Measurements from ENCODE around the gene GSAP. TPM values are rescaled to one million over a fixed set of nuclear protein-coding genes. Genes with fewer than 3 reads are reported as not detected.

GSAP gene
- total RNA-seq, 1 experiment from 2014 or later, result 23.3 TPM

- Mint-ChIP-seq H3K4me3 (ENCODE audit: low read depth, unreplicated experiment) (no peak overlapping the region), H3K36me3 (ENCODE audit: insufficient read depth, unreplicated experiment) (no peaks in the 10 kb centered on the region), H3K27ac (ENCODE audit: unreplicated experiment) (no peak overlapping the region), H3K4me1 (ENCODE audit: low read depth, unreplicated experiment) (no peaks in the 10 kb centered on the region), H3K9me3 (ENCODE audit: low read depth, unreplicated experiment) (no peaks in the 10 kb centered on the region), H3K27me3 (ENCODE audit: unreplicated experiment) (no peaks in the 10 kb centered on the region)
- no peak for DNase-seq
- CTCF ChIA-PET, result no interaction called here
- no peak for TF ChIP-seq CTCF (IDR thresholded peaks at IDR 0.05; ENCODE audit: unreplicated experiment)
- intact Hi-C loops (cut with micrococcal nuclease; ENCODE audit: unreplicated experiment), result no loop called here
- no TSS peak for BruUV-seq (replicated peaks)
Measured at GRCh38 chr7:77433901-77434300, 17.8 kb upstream of the GSAP start.

- intact Hi-C loops (cut with micrococcal nuclease; ENCODE audit: unreplicated experiment), result no loop called here
- Mint-ChIP-seq H3K4me3 (ENCODE audit: low read depth, unreplicated experiment) (no peak overlapping the region), H3K27ac (ENCODE audit: unreplicated experiment) (no peak overlapping the region), H3K4me1 (ENCODE audit: low read depth, unreplicated experiment) (peaks cover 22% of the 10 kb centered on the region), H3K27me3 (ENCODE audit: unreplicated experiment) (no peaks in the 10 kb centered on the region), H3K9me3 (ENCODE audit: low read depth, unreplicated experiment) (no peaks in the 10 kb centered on the region), H3K36me3 (ENCODE audit: insufficient read depth, unreplicated experiment) (no peaks in the 10 kb centered on the region)
- no peak for DNase-seq
- no peak for TF ChIP-seq CTCF (IDR thresholded peaks at IDR 0.05; ENCODE audit: unreplicated experiment)
- CTCF ChIA-PET, result no interaction called here
- no TSS peak for BruUV-seq (replicated peaks)
Measured at GRCh38 chr7:77430927-77431326, 14.8 kb upstream of the GSAP start.

GRCh38 chr7:77428777-77429231 lies 12.7 kb upstream of the GSAP start:
- CTCF ChIA-PET, result interaction anchor here (0.6 to 2.0 kb wide), 2 partner anchors 15 to 197 kb away, joined by 3 to 7 read pairs; no protein-coding TSS in a partner anchor
- no peak overlapping the region for H3K27ac Mint-ChIP-seq (ENCODE audit: unreplicated experiment)
- H3K36me3 Mint-ChIP-seq (ENCODE audit: insufficient read depth, unreplicated experiment), result no peaks in the 10 kb centered on the region
- H3K4me3 Mint-ChIP-seq (ENCODE audit: low read depth, unreplicated experiment), result no peak overlapping the region
- intact Hi-C loops (cut with micrococcal nuclease; ENCODE audit: unreplicated experiment), result no loop called here
- H3K27me3 Mint-ChIP-seq (ENCODE audit: unreplicated experiment), result no peaks in the 10 kb centered on the region
- no peak for TF ChIP-seq CTCF (IDR thresholded peaks at IDR 0.05; ENCODE audit: unreplicated experiment)
- H3K9me3 Mint-ChIP-seq (ENCODE audit: low read depth, unreplicated experiment), result no peaks in the 10 kb centered on the region
- peaks cover 29% of the 10 kb centered on the region for H3K4me1 Mint-ChIP-seq (ENCODE audit: low read depth, unreplicated experiment)
- BruUV-seq (replicated peaks), result no TSS peak
- no peak for DNase-seq

- H3K4me1 Mint-ChIP-seq (ENCODE audit: low read depth, unreplicated experiment), result peaks cover 30% of the 10 kb centered on the region
- no peak for TF ChIP-seq CTCF (IDR thresholded peaks at IDR 0.05; ENCODE audit: unreplicated experiment)
- no TSS peak for BruUV-seq (replicated peaks)
- no peak overlapping the region for H3K4me3 Mint-ChIP-seq (ENCODE audit: low read depth, unreplicated experiment)
- DNase-seq, result no peak
- no peaks in the 10 kb centered on the region for H3K9me3 Mint-ChIP-seq (ENCODE audit: low read depth, unreplicated experiment)
- no peaks in the 10 kb centered on the region for H3K27me3 Mint-ChIP-seq (ENCODE audit: unreplicated experiment)
- peak overlapping the region; percentile 57 for H3K27ac Mint-ChIP-seq (ENCODE audit: unreplicated experiment)
- H3K36me3 Mint-ChIP-seq (ENCODE audit: insufficient read depth, unreplicated experiment), result no peaks in the 10 kb centered on the region
- CTCF ChIA-PET, result interaction anchor here (2.0 kb wide), 1 partner anchor 14 kb away, joined by 7 read pairs; no protein-coding TSS in a partner anchor
- intact Hi-C loops (cut with micrococcal nuclease; ENCODE audit: unreplicated experiment), result no loop called here
Measured at GRCh38 chr7:77427996-77428603, 12.0 kb upstream of the GSAP start.
